Endothelial cell of umbilical vein (primary cell): ENCODE results near the gene TXNRD3. TPM values are rescaled to one million over a fixed set of nuclear protein-coding genes. Genes with fewer than 3 reads are reported as not detected.
A peak's percentile ranks its signal among the peaks of the same experiment; 100 is the strongest.

Source experiments
- BruUV-seq: library from RNA; stranded (reverse); fragments of 400-500 nt; replicated peaks from 2 replicates; lab custom pipeline; 2021; lab: Mats Ljungman, UMichigan
- CTCF ChIA-PET: fragments of 300-600, 350-600 bp; sonication (Branson Sonifier 250); formaldehyde crosslinking; loops from one replicate; lab custom pipeline; 2021; ENCODE audit warnings: antibody characterized with exemption, inconsistent platforms; lab: Charles Lee
- POLR2A ChIA-PET: fragments of 300-600, 350-600 bp; sonication (Branson Sonifier 250); formaldehyde crosslinking; loops from one replicate; lab custom pipeline; 2021; ENCODE audit warnings: antibody characterized with exemption, inconsistent platforms; lab: Charles Lee
- DNase-seq: peaks from one replicate; pipeline ENCODE4 v3.0.0-alpha.2; 2011; ENCODE audit warnings: low read depth, low spot score
- FAIRE-seq: peaks from 2 replicates; lab custom pipeline; 2011; peaks lifted over from hg19 to GRCh38; lab: Jason Lieb, UNC
- H2AFZ ChIP-seq: 2 replicates; pipeline ENCODE4 v1.6.0; 2012; ENCODE audit warnings: low read depth, low read length, control low read depth, inconsistent platforms
- H3K27ac ChIP-seq: 2 replicates; pipeline ENCODE4 v1.5.1; 2011; ENCODE audit warnings: low read depth, mild to moderate bottlenecking, control low read depth, low read length, moderate library complexity; ENCODE audit not compliant: insufficient read depth
- H3K27me3 ChIP-seq, 2 experiments: 2 replicates each; pipeline versions ENCODE4 v1.6.0 to v1.6.1; 2011; ENCODE audit warnings: low read length in 2 of 2, mixed read lengths in 1 of 2; ENCODE audit not compliant: control insufficient read depth in 2 of 2, insufficient read depth in 2 of 2
- H3K36me3 ChIP-seq, 2 experiments: 2 replicates in 1 of 2; 3 replicates in 1 of 2; pipeline ENCODE4 v1.5.1; 2011; ENCODE audit warnings: low read length in 2 of 2, mild to moderate bottlenecking in 1 of 2, moderate library complexity in 1 of 2; ENCODE audit not compliant: control insufficient read depth in 2 of 2, insufficient read depth in 2 of 2; ENCODE audit errors: extremely low read depth in 1 of 2
- H3K4me1 ChIP-seq: 3 replicates; pipeline ENCODE4 v1.5.1; 2011; ENCODE audit warnings: mild to moderate bottlenecking, low read length; ENCODE audit not compliant: control insufficient read depth, insufficient read depth; ENCODE audit errors: extremely low read depth
- H3K4me2 ChIP-seq: 2 replicates; pipeline ENCODE4 v1.6.1; 2011; ENCODE audit warnings: low read length, control low read depth, mixed read lengths; ENCODE audit not compliant: insufficient read depth
- H3K4me3 ChIP-seq, 3 experiments: fragments of 200-600 bp in 1 of 3; sonication (generic), shearing (Covaris generic) in 1 of 3; replicated peaks in 1 of 3; 2 replicates each; pipeline ENCODE4 v1.5.1; 2011 to 2016; ENCODE audit warnings: control low read depth in 3 of 3, low read length in 3 of 3, mild to moderate bottlenecking in 2 of 3, inconsistent platforms in 1 of 3, low read depth in 1 of 3, moderate library complexity in 1 of 3; ENCODE audit not compliant: insufficient read depth in 1 of 3
- H3K79me2 ChIP-seq: 2 replicates; pipeline ENCODE4 v1.6.0; 2012; ENCODE audit warnings: low read length, inconsistent platforms; ENCODE audit not compliant: control insufficient read depth, insufficient read depth
- H3K9ac ChIP-seq: replicated peaks from 2 replicates; pipeline ENCODE3; 2011; ENCODE audit warnings: low read length, control low read depth; ENCODE audit not compliant: insufficient read depth; ENCODE audit errors: extremely low read depth
- H3K9me1 ChIP-seq: replicated peaks from 3 replicates; pipeline ENCODE4 v1.6.0; 2011; ENCODE audit warnings: mild to moderate bottlenecking, low read length; ENCODE audit not compliant: control insufficient read depth, insufficient read depth; ENCODE audit errors: extremely low read depth
- H3K9me3 ChIP-seq: replicated peaks from 2 replicates; pipeline ENCODE4 v1.5.1; 2012; ENCODE audit warnings: low read length, inconsistent platforms; ENCODE audit not compliant: control insufficient read depth, insufficient read depth
- H4K20me1 ChIP-seq: replicated peaks from 2 replicates; pipeline ENCODE3; 2011; ENCODE audit warnings: mild to moderate bottlenecking, low read length; ENCODE audit not compliant: control insufficient read depth, insufficient read depth; ENCODE audit errors: extremely low read depth
- CTCF ChIP-seq, 2 donors: IDR thresholded peaks; 1 replicate in 1 of 2; 2 replicates in 1 of 2; pipeline ENCODE4 v1.5.1; 2011; ENCODE audit warnings: low read length in 2 of 2, mild to moderate bottlenecking in 2 of 2, moderate library complexity in 2 of 2, control low read depth in 1 of 2, inconsistent platforms in 1 of 2, low read depth in 1 of 2; ENCODE audit not compliant: insufficient read depth in 1 of 2; ENCODE audit errors: extremely low read depth in 1 of 2
- EZH2 ChIP-seq: IDR thresholded peaks from 2 replicates; pipeline ENCODE4 v1.6.1; 2012; ENCODE audit warnings: borderline replicate concordance, low read depth, mild to moderate bottlenecking, moderate library complexity, low read length, inconsistent platforms; ENCODE audit not compliant: severe bottlenecking
- FOS ChIP-seq: IDR thresholded peaks from 2 replicates; pipeline ENCODE4 v1.6.1; 2011; ENCODE audit warnings: mild to moderate bottlenecking, low read length, moderate library complexity, borderline replicate concordance; ENCODE audit not compliant: insufficient read depth
- GATA2 ChIP-seq: IDR thresholded peaks from 2 replicates; pipeline ENCODE4 v1.7.0; 2011; ENCODE audit warnings: low read depth, mild to moderate bottlenecking, moderate library complexity, mixed read lengths, low read length; ENCODE audit not compliant: insufficient read length, insufficient read depth
- JUN ChIP-seq: IDR thresholded peaks from 2 replicates; pipeline ENCODE4 v1.6.1; 2011; ENCODE audit warnings: borderline replicate concordance, low read depth; ENCODE audit not compliant: insufficient read length, insufficient read depth
- MAX ChIP-seq: IDR thresholded peaks from 2 replicates; pipeline ENCODE4 v1.6.1; 2011; ENCODE audit not compliant: insufficient read depth, insufficient read length
- MYC ChIP-seq: IDR thresholded peaks from one replicate; pipeline ENCODE4 v1.6.1; 2011; ENCODE audit warnings: mild to moderate bottlenecking, low read depth, low read length
- POLR2A ChIP-seq: IDR thresholded peaks from 2 replicates; pipeline ENCODE4 v1.6.1; 2012; ENCODE audit warnings: low read depth, mild to moderate bottlenecking, control low read depth, low read length
- POLR2AphosphoS5 ChIP-seq: IDR thresholded peaks from 2 replicates; pipeline ENCODE4 v1.6.1; 2012; ENCODE audit warnings: low read depth, mild to moderate bottlenecking, control low read depth, low read length, moderate library complexity; ENCODE audit not compliant: insufficient read depth
- dilution Hi-C: fragments of 300-500 bp; cut with MboI; formaldehyde crosslinking; loops from one replicate; pipeline ENCODE4 v1.15.0; 2019; ENCODE audit warnings: low sequenced_read_pairs; ENCODE audit not compliant: extremely low pct_ligation_motif_present
- intact Hi-C: fragments of 100-400 bp; cut with micrococcal nuclease; formaldehyde crosslinking; loops from one replicate; pipeline ENCODE4 v1.10.0; 2022
- polyA plus RNA-seq, 4 experiments: library from polyadenylated mRNA; depleted of rRNA in 3 of 4; stranded (reverse) in 3 of 4; unstranded in 1 of 4; fragments of >200 nt; gene quantifications; 2 replicates each; pipeline versions ENCODE4 v1.2.1 to v1.2.3, GENCODE V29; 2011 to 2012; ENCODE audit warnings: missing spikeins in 1 of 4
- total RNA-seq: library from RNA; stranded (reverse); gene quantifications from 2 replicates; pipeline ENCODE4 v1.2.3, GENCODE V29; 2021

Gene TXNRD3
- total and polyA plus RNA-seq, 2 donors (not counting 3 experiments of a cell fraction or from before 2014, with no cell fraction given) = 2.6 to 7.1 TPM

- BruUV-seq = no TSS peak
- no peaks in the 10 kb centered on the region for H3K9me1 ChIP-seq
- peak overlapping the region; percentile 26 for H3K27ac ChIP-seq
- no peak overlapping the region for H3K4me3 ChIP-seq
- no peak overlapping the region for H3K9ac ChIP-seq
- H3K4me2 ChIP-seq = peak overlapping the region; percentile 26
- no peaks in the 10 kb centered on the region for H3K9me3 ChIP-seq
- ChIA-PET POLR2A (no interaction called here), CTCF (interaction anchor here (1.0 kb wide), 1 partner anchor 13 kb away, joined by 3 read pairs; no protein-coding TSS in a partner anchor)
- dilution Hi-C loops = no loop called here
- no peaks in the 10 kb centered on the region for H3K27me3 ChIP-seq
- intact Hi-C loops = no loop called here
- DNase-seq (peak; percentile 59), FAIRE-seq (peak; percentile 84)
- H3K79me2 ChIP-seq = no peaks in the 10 kb centered on the region
- no peak for TF ChIP-seq CTCF (IDR thresholded peaks at IDR 0.05; ENCODE audit: extremely low read depth in 1 of 2, insufficient read depth in 1 of 2, low read depth in 1 of 2, low read length in 2 of 2)
- no peak for TF ChIP-seq GATA2
- TF ChIP-seq EZH2 = no peak
- no peak for TF ChIP-seq MAX
- TF ChIP-seq POLR2AphosphoS5 = no peak
- TF ChIP-seq FOS = peak; percentile 76
- peak; percentile 57 for TF ChIP-seq JUN
- no peak for TF ChIP-seq MYC
- no peak for TF ChIP-seq POLR2A
- H2AFZ ChIP-seq = peak overlapping the region; percentile 21
- no peaks in the 10 kb centered on the region for H4K20me1 ChIP-seq
- peaks cover 12% of the 10 kb centered on the region for H3K4me1 ChIP-seq
- peaks cover 0 to 2% of the 10 kb centered on the region in 2 experiments for H3K36me3 ChIP-seq
These were observed 47.6 kb downstream of the TXNRD3 start for GRCh38 chr3:126607214-126607908.
